NCI-H2227 treated with DMSO at 0.1 percent for 48 hours (cell line): Measurements from ENCODE around the gene TEX44.
"Not testable (repeated sequence)": the region's sequence is repeated elsewhere in the genome, so short reads cannot be mapped to it uniquely, and the experiment has no call there.

Experiments
- DNase-seq: peaks from one replicate; lab custom pipeline; 2025; lab: John Stamatoyannopoulos, UW

TEX44 gene

DNA sequence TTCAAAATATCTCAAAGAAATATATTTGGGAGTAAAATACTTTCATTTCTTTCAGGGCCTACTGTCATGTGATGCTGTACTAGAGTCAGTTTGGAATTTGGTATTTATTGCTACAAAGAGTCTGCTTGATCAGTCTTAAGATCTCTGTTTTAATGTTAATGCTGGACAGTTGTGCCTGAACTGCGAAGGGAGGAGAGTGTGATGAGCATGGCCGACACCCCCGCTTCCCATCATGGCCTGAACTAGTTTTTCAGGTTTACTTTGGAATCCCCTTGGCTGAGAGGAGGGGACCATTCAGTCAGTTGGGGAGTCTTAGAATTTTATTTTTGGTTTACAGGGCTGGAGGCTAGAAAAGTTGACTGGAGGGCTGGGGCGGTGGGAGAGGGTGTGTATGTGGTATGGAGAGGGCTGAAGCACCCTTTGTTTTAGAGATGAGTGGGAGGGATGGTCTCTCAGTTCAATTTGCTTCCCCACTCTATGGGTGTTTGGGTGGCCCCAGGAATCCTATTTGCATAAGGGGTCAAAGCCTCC lies 20.9 kb upstream of the TEX44 start:
- DNase-seq, result no peak

GRCh38 chr2:231573096-231573495 lies 19.6 kb upstream of the TEX44 start:
- DNase-seq, result no peak

DNA sequence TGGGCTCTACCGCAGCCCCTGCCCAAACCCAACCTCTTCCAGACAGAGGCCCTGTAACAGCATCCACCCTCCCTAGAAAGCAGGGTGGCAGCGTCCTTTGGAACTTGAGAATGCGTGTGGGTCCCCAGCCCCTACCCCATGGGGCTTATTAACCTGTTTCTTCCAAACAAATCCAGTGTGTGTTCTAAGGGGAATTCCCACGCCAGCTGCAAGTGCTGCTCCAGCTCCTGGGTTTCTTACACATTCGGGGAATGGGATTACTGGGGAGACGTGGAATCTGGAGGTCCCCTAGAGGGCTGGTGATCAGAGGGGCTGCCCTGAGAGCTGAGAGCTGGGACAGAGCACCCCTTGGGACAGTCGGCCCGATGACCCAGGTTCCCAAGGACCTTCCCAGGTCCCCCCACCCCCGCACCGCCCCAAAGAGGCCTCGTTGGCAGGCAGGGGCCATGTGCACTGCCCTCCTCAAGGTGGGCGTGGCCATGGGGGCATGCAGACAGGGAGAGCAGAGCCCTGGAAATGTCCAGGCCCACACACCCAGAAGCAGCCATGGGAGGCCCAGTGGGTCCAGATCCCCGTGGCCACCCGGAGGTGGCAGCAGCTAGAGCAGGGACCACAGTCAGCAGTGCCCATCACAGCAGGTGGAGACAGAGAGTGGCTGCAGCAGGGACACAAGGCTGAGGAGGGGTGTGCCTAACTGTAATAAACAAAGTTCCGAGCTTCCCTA lies 18.8 kb upstream of the TEX44 start:
- no peak for DNase-seq

- DNase-seq, result no peak
These were observed 16.9 kb upstream of the TEX44 start for GRCh38 chr2:231575612-231576256.

GRCh38 chr2:231576465-231576864 lies 16.2 kb upstream of the TEX44 start:
- DNase-seq, result no peak

DNA sequence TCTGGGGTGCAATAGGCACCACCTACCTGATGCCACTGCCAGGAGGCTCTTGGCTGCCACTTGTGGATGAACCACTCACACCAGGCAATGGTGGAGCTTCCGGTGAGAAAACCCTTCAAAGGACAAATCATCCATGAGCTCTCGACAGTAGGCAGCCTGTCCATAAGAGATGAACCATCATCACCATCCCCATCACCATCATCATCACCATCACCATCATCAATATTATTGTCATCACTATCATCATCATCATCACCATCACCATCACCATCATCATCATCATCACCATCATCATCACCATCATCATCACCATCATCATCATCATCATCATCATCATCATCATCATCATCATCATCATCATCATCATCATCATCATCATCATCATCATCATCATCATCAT lies 14.0 kb upstream of the TEX44 start:
- not testable (repeated sequence) for DNase-seq

GRCh38 chr2:231579560-231579959 lies 13.1 kb upstream of the TEX44 start:
- no peak for DNase-seq

DNA sequence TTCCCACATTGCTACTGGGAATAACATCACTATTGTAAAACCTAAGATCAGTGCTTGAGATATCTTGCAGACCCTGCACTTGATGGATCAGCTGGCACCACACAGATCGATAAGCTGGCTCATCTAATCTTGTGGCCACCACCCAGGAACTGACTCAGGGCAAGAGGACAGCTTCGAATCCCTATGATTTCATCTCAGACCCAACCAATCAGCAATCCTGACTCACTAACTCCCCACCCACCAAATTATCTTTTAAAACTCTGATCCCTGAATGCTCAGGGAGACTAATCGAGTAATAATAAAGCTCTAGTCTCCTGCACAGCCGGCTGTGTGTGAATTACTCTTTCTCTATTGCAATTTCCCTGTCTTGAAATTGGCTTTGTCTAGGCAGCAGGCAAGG lies 11.3 kb upstream of the TEX44 start:
- DNase-seq, result no peak

- no peak for DNase-seq
These were observed 8.7 kb upstream of the TEX44 start for GRCh38 chr2:231583982-231584381.

- DNase-seq, result not testable (repeated sequence)
These were observed 4.9 kb upstream of the TEX44 start for GRCh38 chr2:231587744-231588143.

DNA sequence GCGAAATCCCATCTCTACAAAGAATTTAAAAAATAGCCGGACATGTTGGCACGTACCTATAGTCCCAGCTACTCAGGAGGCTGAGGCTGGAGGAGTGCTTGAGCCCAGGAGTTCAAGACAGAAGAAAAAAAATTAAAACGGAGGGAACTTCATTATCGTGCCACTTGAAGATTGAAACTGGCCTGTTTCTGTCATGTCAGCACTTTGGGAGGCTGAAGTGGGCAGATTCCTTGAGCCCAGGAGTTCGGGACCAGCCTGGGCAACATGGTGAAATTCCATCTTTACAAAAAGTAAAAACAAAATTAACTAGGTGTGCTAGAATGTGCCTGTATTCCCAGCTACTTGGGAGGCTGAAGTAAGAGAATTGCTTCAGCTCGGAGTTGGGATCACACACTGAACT lies 3.0 kb upstream of the TEX44 start:
- no peak for DNase-seq

GRCh38 chr2:231590614-231591013 lies 2.0 kb upstream of the TEX44 start:
- peak; percentile 59 for DNase-seq

DNA sequence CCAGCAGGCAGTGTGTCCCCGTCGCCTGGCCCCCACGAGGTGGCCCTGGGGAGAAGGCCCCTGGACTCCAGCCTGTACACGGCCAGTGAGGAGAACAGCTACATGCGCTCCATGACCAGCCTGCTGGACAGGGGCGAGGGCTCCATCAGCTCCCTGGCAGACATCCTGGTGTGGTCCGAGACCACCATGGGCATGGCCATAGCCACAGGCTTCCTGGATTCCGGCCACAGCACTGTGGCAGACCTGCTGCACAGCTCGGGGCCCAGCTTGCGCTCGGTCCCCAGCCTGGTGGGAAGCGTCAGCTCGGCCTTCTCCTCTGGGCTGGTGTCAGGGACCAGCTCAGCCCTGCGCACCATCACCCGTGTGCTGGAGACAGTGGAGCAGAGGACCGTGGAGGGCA lies 1.0 kb downstream of the TEX44 start:
- no peak for DNase-seq

GRCh38 chr2:231597014-231597611 lies 4.4 kb downstream of the TEX44 start:
- no peak for DNase-seq

DNA sequence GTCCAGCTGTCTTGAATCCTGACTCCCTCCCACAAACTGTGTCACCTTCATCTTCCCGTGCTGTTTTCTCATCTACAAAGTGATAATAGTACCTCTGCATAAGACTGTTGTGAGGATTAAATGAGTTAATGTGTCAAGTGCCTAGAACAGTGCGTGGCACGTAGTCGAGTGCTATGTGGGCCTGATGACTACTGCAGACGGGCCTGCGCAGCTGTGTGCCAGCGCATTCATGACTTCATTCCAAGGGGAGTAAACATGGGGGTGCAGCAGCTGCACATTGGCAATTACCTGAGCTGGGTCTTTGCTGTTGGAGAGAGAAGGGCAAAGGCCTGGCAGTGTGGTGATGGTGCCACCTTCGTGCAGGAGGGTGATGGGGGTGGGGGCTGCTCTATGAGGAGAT lies 5.0 kb downstream of the TEX44 start:
- DNase-seq, result no peak

DNA sequence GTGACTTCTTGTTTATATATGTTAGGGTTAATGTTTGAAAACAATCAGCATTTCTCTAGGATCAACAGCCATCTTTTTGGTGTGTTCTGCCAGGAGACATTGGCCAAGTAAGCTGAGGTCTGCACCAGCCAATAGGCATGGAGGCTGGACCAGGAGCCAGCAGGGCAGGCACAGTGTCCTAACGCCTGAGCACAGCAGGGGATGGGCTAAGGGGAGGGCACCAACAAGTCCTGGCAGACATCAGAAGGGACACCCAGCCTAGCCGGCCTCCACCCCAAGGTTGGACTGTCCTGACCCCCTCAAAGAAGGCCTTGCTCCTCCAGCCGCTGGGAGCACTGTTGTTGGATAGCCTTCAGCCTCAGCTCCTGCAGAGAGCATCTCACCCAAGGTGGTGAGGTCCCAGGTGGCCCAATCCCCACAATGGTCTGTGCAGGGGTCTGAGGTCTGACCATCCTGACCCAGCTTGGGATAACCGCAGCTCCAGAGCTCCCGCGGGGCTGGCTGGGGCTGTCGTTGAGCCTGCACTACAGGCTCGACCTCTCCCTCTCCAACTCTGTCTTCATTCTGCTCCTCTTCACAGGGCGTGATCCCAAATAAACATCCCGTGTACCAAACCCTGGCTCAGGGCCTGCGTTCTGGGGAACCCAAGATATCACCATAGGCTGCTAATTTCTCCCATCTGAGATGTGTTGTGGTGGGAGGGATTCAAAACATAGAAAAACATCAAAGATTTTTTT lies 8.1 kb downstream of the TEX44 start:
- DNase-seq, result no peak

GRCh38 chr2:231601356-231602229 lies 8.9 kb downstream of the TEX44 start:
- DNase-seq, result peak; percentile 39

DNA sequence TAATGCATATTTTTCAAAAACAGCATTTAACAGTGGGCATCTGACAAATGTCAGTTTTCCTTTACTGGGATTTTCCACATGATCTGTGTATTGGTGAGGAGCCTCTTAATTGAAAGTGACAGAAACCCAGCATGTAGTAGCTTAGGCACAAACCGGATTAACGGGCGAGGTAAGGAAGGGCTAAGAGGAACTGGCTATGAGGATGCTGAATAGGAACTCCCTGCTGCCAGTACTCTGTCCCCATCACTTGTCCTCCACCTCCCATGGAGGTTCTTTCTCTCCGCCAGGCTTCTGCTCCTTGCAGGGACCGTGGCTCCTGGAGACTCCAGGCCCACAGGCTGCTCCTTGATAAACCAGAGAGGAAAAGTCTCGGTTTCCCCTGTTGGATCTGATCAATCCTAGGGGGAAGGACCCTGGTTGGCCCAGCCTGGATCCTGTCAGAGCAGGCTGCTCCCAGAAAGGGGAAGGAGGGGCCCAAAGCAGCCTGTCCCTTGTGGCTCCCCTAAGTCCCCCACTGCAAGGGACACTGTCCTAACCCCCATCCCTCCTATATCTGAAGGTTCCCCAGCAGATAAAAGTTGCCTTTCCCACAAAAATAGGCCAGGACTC lies 10.3 kb downstream of the TEX44 start:
- DNase-seq, result no peak

GRCh38 chr2:231604101-231604684 lies 11.5 kb downstream of the TEX44 start:
- no peak for DNase-seq
